NOMO-1 (cell line): ENCODE measurements around the gene UCKL1.
"Not testable (repeated sequence)": the region's sequence is repeated elsewhere in the genome, so short reads cannot be mapped to it uniquely, and the experiment has no call there.

ENCODE experiments used
- DNase-seq, 2 experiments: peaks; one replicate each; lab custom pipeline; 2025; ENCODE audit not compliant: unreplicated experiment in 2 of 2; lab: John Stamatoyannopoulos, UW

Gene UCKL1

GRCh38 chr20:63973160-63973479 lies 16.9 kb upstream of the UCKL1 start:
- DNase-seq: no peak

- DNase-seq: no peak
Observed at GRCh38 chr20:63972312-63973159, 16.3 kb upstream of the UCKL1 start.

- DNase-seq: not testable (repeated sequence)
Observed at GRCh38 chr20:63971960-63972311, 15.7 kb upstream of the UCKL1 start.

- DNase-seq: no peak
Observed at GRCh38 chr20:63970714-63971431, 14.7 kb upstream of the UCKL1 start.

- peak; percentile 18 to 51 for DNase-seq
Observed at GRCh38 chr20:63969838-63970713, 13.9 kb upstream of the UCKL1 start, which contains the start of gene ZNF512B. Gene ZNF512B, minus strand, starts transcription at chr20:63969930. Its CDS starts 1,980 bp downstream, at chr20:63967950.

- DNase-seq: no peak
Observed at GRCh38 chr20:63968928-63969760, 12.9 kb upstream of the UCKL1 start.

- no peak for DNase-seq
Observed at GRCh38 chr20:63968136-63968927, 12.1 kb upstream of the UCKL1 start.

- no peak for DNase-seq
Observed at GRCh38 chr20:63967330-63968135, 11.3 kb upstream of the UCKL1 start.

GRCh38 chr20:63966944-63967322 lies 10.7 kb upstream of the UCKL1 start:
- no peak for DNase-seq

GRCh38 chr20:63966172-63966943 lies 10.1 kb upstream of the UCKL1 start:
- no peak for DNase-seq

GRCh38 chr20:63964412-63964811 lies 8.2 kb upstream of the UCKL1 start:
- no peak for DNase-seq

GRCh38 chr20:63963784-63964301 lies 7.6 kb upstream of the UCKL1 start:
- DNase-seq: no peak

GRCh38 chr20:63963348-63963741 lies 7.1 kb upstream of the UCKL1 start:
- DNase-seq: no peak

GRCh38 chr20:63962426-63963347 lies 6.5 kb upstream of the UCKL1 start:
- no peak for DNase-seq

- no peak for DNase-seq
Observed at GRCh38 chr20:63961664-63962425, 5.6 kb upstream of the UCKL1 start.
